ENCODE results near the gene ALDOA.
A peak's percentile ranks its signal among the peaks of the same experiment; 100 is the strongest.

- TF ChIP-seq CTCF (IDR thresholded peaks at IDR 0.05; ENCODE audit: poor library complexity): no peak
- peak; percentile 38 for TF ChIP-seq EZH2 (IDR thresholded peaks at IDR 0.05; ENCODE audit: borderline replicate concordance)
Observed at GRCh38 chr16:30030841-30031413, 34.6 kb upstream of the ALDOA start, which contains the start of gene TLCD3B.

Data from hepatocyte (in vitro differentiated cells).